Measurements from ENCODE around the gene TLR5. TPM values are rescaled to one million over a fixed set of nuclear protein-coding genes. Genes with fewer than 3 reads are reported as not detected.

Gene TLR5
- polyA plus RNA-seq, 3 donors: 35.5 to 58.0 (median 45.7) TPM

GRCh38 chr1:223066415-223066814 lies 76.6 kb downstream of the TLR5 start:
- peaks cover 2 to 8% (median 5%) of the 10 kb centered on the region in 3 donors for H3K27me3 Mint-ChIP-seq (ENCODE audit: low read depth in 3 of 3)
- no peak overlapping the region for H3K27ac Mint-ChIP-seq
- peaks cover 4% of the 10 kb centered on the region for H3K4me1 Mint-ChIP-seq
- no peaks in the 10 kb centered on the region for H4K20me1 ChIP-seq (ENCODE audit: insufficient read depth, low read length)
- intact Hi-C loops (cut with micrococcal nuclease): no loop called here
- no peak overlapping the region for H3K4me3 Mint-ChIP-seq
- TF ChIP-seq, protein P1, sequence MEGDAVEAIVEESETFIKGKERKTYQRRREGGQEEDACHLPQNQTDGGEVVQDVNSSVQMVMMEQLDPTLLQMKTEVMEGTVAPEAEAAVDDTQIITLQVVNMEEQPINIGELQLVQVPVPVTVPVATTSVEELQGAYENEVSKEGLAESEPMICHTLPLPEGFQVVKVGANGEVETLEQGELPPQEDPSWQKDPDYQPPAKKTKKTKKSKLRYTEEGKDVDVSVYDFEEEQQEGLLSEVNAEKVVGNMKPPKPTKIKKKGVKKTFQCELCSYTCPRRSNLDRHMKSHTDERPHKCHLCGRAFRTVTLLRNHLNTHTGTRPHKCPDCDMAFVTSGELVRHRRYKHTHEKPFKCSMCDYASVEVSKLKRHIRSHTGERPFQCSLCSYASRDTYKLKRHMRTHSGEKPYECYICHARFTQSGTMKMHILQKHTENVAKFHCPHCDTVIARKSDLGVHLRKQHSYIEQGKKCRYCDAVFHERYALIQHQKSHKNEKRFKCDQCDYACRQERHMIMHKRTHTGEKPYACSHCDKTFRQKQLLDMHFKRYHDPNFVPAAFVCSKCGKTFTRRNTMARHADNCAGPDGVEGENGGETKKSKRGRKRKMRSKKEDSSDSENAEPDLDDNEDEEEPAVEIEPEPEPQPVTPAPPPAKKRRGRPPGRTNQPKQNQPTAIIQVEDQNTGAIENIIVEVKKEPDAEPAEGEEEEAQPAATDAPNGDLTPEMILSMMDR (IDR thresholded peaks at IDR 0.05): no peak
- no peak overlapping the region for H2AFZ ChIP-seq (ENCODE audit: insufficient read depth, low read depth, low read length, poor library complexity, severe bottlenecking)
- no peaks in the 10 kb centered on the region for H3K27me3 ChIP-seq (ENCODE audit: control insufficient read depth in 2 of 2, insufficient read depth in 2 of 2, low read length in 2 of 2)
- no peak for DNase-seq
- no peaks in the 10 kb centered on the region for H3K9me3 ChIP-seq (replicated peaks in 1 of 2; ENCODE audit: control insufficient read depth in 1 of 2, insufficient read depth in 1 of 2, low read length in 2 of 2)
- no peak overlapping the region for H3K9ac ChIP-seq (ENCODE audit: insufficient read depth, low read length, poor library complexity, severe bottlenecking)
- no peak overlapping the region for H3K27ac ChIP-seq (ENCODE audit: low read depth in 1 of 2, low read length in 2 of 2)
- H3K36me3 Mint-ChIP-seq: no peaks in the 10 kb centered on the region
- H3K36me3 ChIP-seq (replicated peaks in 1 of 2; ENCODE audit: control insufficient read depth in 1 of 2, insufficient read depth in 2 of 2, low read length in 2 of 2): no peaks in the 10 kb centered on the region
- no peak overlapping the region for H3K4me3 ChIP-seq (replicated peaks in 1 of 3; ENCODE audit: low read depth in 2 of 3, low read length in 3 of 3)
- H3K79me2 ChIP-seq (ENCODE audit: insufficient read depth, low read length): no peaks in the 10 kb centered on the region
- WGBS (ENCODE audit: insufficient coverage): no CpG with 5 or more reads among the region's 5 CpGs
- peaks cover 0 to 3% (median 0%) of the 10 kb centered on the region in 7 donors for H3K9me3 Mint-ChIP-seq
- H3K4me2 ChIP-seq (replicated peaks; ENCODE audit: extremely low read depth, low read length, poor library complexity, severe bottlenecking): no peak overlapping the region
- no peaks in the 10 kb centered on the region for H3K4me1 ChIP-seq (ENCODE audit: control insufficient read depth in 1 of 2, insufficient read depth in 2 of 2, low read length in 2 of 2)

GRCh38 chr1:223062177-223062576 lies 80.9 kb downstream of the TLR5 start:
- Histone ChIP-seq H3K9ac (ENCODE audit: insufficient read depth, low read length, poor library complexity, severe bottlenecking) (no peak overlapping the region), H3K27ac (ENCODE audit: low read depth in 1 of 2, low read length in 2 of 2) (no peak overlapping the region), H3K27me3 (ENCODE audit: control insufficient read depth in 2 of 2, insufficient read depth in 2 of 2, low read length in 2 of 2) (no peaks in the 10 kb centered on the region), H3K36me3 (replicated peaks in 1 of 2; ENCODE audit: control insufficient read depth in 1 of 2, insufficient read depth in 2 of 2, low read length in 2 of 2) (no peaks in the 10 kb centered on the region), H3K4me1 (ENCODE audit: control insufficient read depth in 1 of 2, insufficient read depth in 2 of 2, low read length in 2 of 2) (no peaks in the 10 kb centered on the region), H3K79me2 (ENCODE audit: insufficient read depth, low read length) (no peaks in the 10 kb centered on the region), H3K4me2 (replicated peaks; ENCODE audit: extremely low read depth, low read length, poor library complexity, severe bottlenecking) (no peak overlapping the region), H3K9me3 (replicated peaks in 1 of 2; ENCODE audit: control insufficient read depth in 1 of 2, insufficient read depth in 1 of 2, low read length in 2 of 2) (no peaks in the 10 kb centered on the region), H2AFZ (ENCODE audit: insufficient read depth, low read depth, low read length, poor library complexity, severe bottlenecking) (no peak overlapping the region), H3K4me3 (replicated peaks in 1 of 3; ENCODE audit: low read depth in 2 of 3, low read length in 3 of 3) (no peak overlapping the region), H4K20me1 (ENCODE audit: insufficient read depth, low read length) (no peaks in the 10 kb centered on the region)
- H3K27me3 Mint-ChIP-seq (ENCODE audit: low read depth in 3 of 3): peaks cover 2 to 8% (median 3%) of the 10 kb centered on the region in 3 donors
- H3K9me3 Mint-ChIP-seq: no peaks in the 10 kb centered on the region
- intact Hi-C loops (cut with micrococcal nuclease): no loop called here
- no CpG with 5 or more reads among the region's 3 CpGs for WGBS (ENCODE audit: insufficient coverage)
- no peaks in the 10 kb centered on the region for H3K36me3 Mint-ChIP-seq
- H3K4me1 Mint-ChIP-seq: peaks cover 4% of the 10 kb centered on the region
- no peak for DNase-seq
- H3K4me3 Mint-ChIP-seq: no peak overlapping the region
- TF ChIP-seq, protein P1 (IDR thresholded peaks at IDR 0.05): no peak
- no peak overlapping the region for H3K27ac Mint-ChIP-seq

Measured in CD14-positive monocyte (primary cell).